ENCODE measurements around the gene MYT1. TPM values are rescaled to one million over a fixed set of nuclear protein-coding genes. Genes with fewer than 3 reads are reported as not detected.

Gene MYT1
- polyA plus RNA-seq, 1 donor from 2014 or later, result 35.8 TPM

- no peaks in the 10 kb centered on the region for H3K9me3 ChIP-seq (ENCODE audit: low read length)
- no peak overlapping the region for H3K4me3 ChIP-seq (ENCODE audit: low read length)
- no peaks in the 10 kb centered on the region for H3F3A ChIP-seq (ENCODE audit: insufficient read depth, low read length, poor library complexity, severe bottlenecking)
- no peak overlapping the region for H2AFZ ChIP-seq (ENCODE audit: low read depth, low read length)
- no peaks in the 10 kb centered on the region for H4K20me1 ChIP-seq (ENCODE audit: insufficient read depth)
- H3K79me2 ChIP-seq (replicated peaks; ENCODE audit: insufficient read depth, low read length), result peaks cover 12% of the 10 kb centered on the region
- no peak overlapping the region for H3K4me2 ChIP-seq (ENCODE audit: low read length)
- H3K27ac ChIP-seq (ENCODE audit: low read length), result no peak overlapping the region
- no peaks in the 10 kb centered on the region for H3K27me3 ChIP-seq (ENCODE audit: insufficient read depth, low read depth, low read length)
- no peaks in the 10 kb centered on the region for H3K9me2 ChIP-seq (ENCODE audit: insufficient read depth, low read length)
- TF ChIP-seq, protein P1, sequence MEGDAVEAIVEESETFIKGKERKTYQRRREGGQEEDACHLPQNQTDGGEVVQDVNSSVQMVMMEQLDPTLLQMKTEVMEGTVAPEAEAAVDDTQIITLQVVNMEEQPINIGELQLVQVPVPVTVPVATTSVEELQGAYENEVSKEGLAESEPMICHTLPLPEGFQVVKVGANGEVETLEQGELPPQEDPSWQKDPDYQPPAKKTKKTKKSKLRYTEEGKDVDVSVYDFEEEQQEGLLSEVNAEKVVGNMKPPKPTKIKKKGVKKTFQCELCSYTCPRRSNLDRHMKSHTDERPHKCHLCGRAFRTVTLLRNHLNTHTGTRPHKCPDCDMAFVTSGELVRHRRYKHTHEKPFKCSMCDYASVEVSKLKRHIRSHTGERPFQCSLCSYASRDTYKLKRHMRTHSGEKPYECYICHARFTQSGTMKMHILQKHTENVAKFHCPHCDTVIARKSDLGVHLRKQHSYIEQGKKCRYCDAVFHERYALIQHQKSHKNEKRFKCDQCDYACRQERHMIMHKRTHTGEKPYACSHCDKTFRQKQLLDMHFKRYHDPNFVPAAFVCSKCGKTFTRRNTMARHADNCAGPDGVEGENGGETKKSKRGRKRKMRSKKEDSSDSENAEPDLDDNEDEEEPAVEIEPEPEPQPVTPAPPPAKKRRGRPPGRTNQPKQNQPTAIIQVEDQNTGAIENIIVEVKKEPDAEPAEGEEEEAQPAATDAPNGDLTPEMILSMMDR (IDR thresholded peaks at IDR 0.05; ENCODE audit: poor library complexity, severe bottlenecking), result no peak
- TF ChIP-seq EP300 (conservative IDR thresholded peaks at IDR 0.05; ENCODE audit: poor library complexity, severe bottlenecking) (no peak), SMC3 (conservative IDR thresholded peaks at IDR 0.05; ENCODE audit: poor library complexity) (no peak), TAF1 (IDR thresholded peaks at IDR 0.05; ENCODE audit: low read depth) (no peak), MXI1 (conservative IDR thresholded peaks at IDR 0.05; ENCODE audit: poor library complexity, severe bottlenecking) (no peak), EZH2 (IDR thresholded peaks at IDR 0.05; ENCODE audit: borderline replicate concordance, insufficient read depth, low read length, poor library complexity, severe bottlenecking) (no peak), RAD21 (conservative IDR thresholded peaks at IDR 0.05) (no peak), POLR2AphosphoS5 (IDR thresholded peaks at IDR 0.05) (no peak)
- TF ChIP-seq, protein P2, sequence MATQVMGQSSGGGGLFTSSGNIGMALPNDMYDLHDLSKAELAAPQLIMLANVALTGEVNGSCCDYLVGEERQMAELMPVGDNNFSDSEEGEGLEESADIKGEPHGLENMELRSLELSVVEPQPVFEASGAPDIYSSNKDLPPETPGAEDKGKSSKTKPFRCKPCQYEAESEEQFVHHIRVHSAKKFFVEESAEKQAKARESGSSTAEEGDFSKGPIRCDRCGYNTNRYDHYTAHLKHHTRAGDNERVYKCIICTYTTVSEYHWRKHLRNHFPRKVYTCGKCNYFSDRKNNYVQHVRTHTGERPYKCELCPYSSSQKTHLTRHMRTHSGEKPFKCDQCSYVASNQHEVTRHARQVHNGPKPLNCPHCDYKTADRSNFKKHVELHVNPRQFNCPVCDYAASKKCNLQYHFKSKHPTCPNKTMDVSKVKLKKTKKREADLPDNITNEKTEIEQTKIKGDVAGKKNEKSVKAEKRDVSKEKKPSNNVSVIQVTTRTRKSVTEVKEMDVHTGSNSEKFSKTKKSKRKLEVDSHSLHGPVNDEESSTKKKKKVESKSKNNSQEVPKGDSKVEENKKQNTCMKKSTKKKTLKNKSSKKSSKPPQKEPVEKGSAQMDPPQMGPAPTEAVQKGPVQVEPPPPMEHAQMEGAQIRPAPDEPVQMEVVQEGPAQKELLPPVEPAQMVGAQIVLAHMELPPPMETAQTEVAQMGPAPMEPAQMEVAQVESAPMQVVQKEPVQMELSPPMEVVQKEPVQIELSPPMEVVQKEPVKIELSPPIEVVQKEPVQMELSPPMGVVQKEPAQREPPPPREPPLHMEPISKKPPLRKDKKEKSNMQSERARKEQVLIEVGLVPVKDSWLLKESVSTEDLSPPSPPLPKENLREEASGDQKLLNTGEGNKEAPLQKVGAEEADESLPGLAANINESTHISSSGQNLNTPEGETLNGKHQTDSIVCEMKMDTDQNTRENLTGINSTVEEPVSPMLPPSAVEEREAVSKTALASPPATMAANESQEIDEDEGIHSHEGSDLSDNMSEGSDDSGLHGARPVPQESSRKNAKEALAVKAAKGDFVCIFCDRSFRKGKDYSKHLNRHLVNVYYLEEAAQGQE (IDR thresholded peaks at IDR 0.05; ENCODE audit: borderline replicate concordance), result no peak
- no peak overlapping the region for H3K9ac ChIP-seq (ENCODE audit: low read length)
- H3K36me3 ChIP-seq (ENCODE audit: insufficient read depth, low read length), result no peaks in the 10 kb centered on the region
Measured at GRCh38 chr20:64155258-64156135, 8.8 kb upstream of the MYT1 start.

DNA sequence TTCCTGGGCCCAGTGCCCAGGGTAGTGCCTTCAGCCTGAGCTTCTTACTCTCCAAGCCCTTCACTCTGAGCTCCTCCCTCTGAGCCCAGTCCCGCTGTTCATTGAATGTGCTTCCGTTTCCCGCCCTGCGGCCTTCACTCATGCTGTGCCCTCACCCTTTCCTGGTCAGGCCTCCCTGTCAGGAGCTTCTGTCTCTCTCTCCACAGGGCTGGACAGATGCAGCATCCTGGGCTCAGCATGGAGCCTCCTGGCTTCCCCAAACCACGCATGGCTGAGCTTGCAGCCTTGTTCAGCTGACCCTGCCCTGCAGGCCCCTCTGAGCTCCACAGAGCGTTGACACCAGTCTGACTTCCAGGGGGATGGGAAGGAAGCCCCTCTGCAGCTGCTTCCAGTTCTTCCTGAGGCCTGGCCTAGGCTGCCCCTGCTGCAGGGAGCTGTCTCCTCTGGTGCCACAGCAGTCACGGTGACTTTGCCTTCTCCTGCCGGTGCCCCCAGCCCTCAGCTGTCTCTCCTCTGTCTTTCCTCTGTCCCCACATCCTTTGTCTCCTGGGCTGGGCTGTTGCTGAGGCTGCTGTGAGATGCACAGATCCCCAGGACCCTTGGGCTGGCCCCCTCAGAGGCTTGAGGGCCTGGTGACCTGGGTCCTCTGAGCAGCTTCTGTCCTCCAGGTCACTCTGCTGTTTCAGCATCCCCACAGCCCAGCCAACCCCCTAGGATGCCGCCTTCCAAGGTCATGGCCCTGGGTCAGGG lies 7.9 kb upstream of the MYT1 start:
- no peaks in the 10 kb centered on the region for H3K9me2 ChIP-seq (ENCODE audit: insufficient read depth, low read length)
- H3K27ac ChIP-seq (ENCODE audit: low read length), result no peak overlapping the region
- no peaks in the 10 kb centered on the region for H3K9me3 ChIP-seq (ENCODE audit: low read length)
- H3K27me3 ChIP-seq (ENCODE audit: insufficient read depth, low read depth, low read length), result no peaks in the 10 kb centered on the region
- no peak overlapping the region for H3K4me3 ChIP-seq (ENCODE audit: low read length)
- peaks cover 19% of the 10 kb centered on the region for H3K79me2 ChIP-seq (replicated peaks; ENCODE audit: insufficient read depth, low read length)
- H3K36me3 ChIP-seq (ENCODE audit: insufficient read depth, low read length), result no peaks in the 10 kb centered on the region
- no peak overlapping the region for H3K4me2 ChIP-seq (ENCODE audit: low read length)
- peak overlapping the region; percentile 5 for H3K9ac ChIP-seq (ENCODE audit: low read length)
- no peaks in the 10 kb centered on the region for H4K20me1 ChIP-seq (ENCODE audit: insufficient read depth)
- no peak overlapping the region for H2AFZ ChIP-seq (ENCODE audit: low read depth, low read length)
- no peaks in the 10 kb centered on the region for H3F3A ChIP-seq (ENCODE audit: insufficient read depth, low read length, poor library complexity, severe bottlenecking)
- TF ChIP-seq RAD21 (conservative IDR thresholded peaks at IDR 0.05) (no peak), TAF1 (IDR thresholded peaks at IDR 0.05; ENCODE audit: low read depth) (no peak), SMC3 (conservative IDR thresholded peaks at IDR 0.05; ENCODE audit: poor library complexity) (no peak), EP300 (conservative IDR thresholded peaks at IDR 0.05; ENCODE audit: poor library complexity, severe bottlenecking) (no peak), EZH2 (IDR thresholded peaks at IDR 0.05; ENCODE audit: borderline replicate concordance, insufficient read depth, low read length, poor library complexity, severe bottlenecking) (no peak), POLR2AphosphoS5 (IDR thresholded peaks at IDR 0.05) (no peak), MXI1 (conservative IDR thresholded peaks at IDR 0.05; ENCODE audit: poor library complexity, severe bottlenecking) (no peak)
- TF ChIP-seq, protein P2 (IDR thresholded peaks at IDR 0.05; ENCODE audit: borderline replicate concordance), result no peak
- TF ChIP-seq, protein P1 (IDR thresholded peaks at IDR 0.05; ENCODE audit: poor library complexity, severe bottlenecking), result no peak

Data from neural cell (in vitro differentiated cells).